Measurements from ENCODE around the gene CLEC4G.

The CLEC4G gene

DNA sequence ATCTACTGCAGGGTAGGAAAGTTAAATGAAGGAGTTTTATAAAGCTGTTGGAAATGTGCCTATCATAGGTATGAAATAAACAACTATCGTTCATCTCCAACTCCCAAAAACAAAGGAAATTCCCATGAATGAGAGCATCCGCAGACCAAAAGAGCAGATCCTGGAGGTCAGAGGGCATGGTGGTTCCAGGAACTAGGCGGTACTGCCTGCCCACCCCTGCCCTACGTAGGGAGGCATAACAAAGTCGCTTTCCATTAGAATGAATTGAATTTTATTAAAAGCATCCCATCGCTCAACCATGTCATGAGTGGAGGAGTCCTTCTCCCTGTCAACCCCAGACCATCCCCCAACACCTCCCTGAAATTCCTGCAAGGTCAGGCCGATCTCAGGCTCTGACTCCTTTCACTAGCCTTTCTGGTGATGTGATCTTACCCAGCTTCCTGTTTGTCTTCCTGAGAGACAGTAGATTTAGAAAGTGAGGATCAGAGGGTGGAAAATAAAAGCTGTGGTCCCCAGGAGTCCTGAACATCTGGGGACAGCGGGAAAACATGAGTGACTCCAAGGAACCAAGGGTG lies 30.9 kb upstream of the CLEC4G start, which contains the start of gene CLEC4M:
Gene CLEC4M (plus strand): TSS at position 525 of the 575 bp plus-strand sequence. CDS start 24 bp downstream, at position 549.
- TF ChIP-seq CTCF (IDR thresholded peaks at IDR 0.05) = no peak
- no peak within 1 kb of the TSS for H3K27ac ChIP-seq
- DNase-seq (ENCODE audit: low spot score) = no peak
- no peak within 1 kb of the TSS for H3K4me3 ChIP-seq

- no peak for TF ChIP-seq CTCF (IDR thresholded peaks at IDR 0.05)
- DNase-seq (ENCODE audit: low spot score) = no peak
- no peak overlapping the region for H3K27ac ChIP-seq
- H3K4me3 ChIP-seq = no peak overlapping the region
Measured at GRCh38 chr19:7759156-7759555, 27.2 kb upstream of the CLEC4G start.

- no peak for DNase-seq (ENCODE audit: low spot score)
- H3K4me3 ChIP-seq = no peak overlapping the region
- no peak for TF ChIP-seq CTCF (IDR thresholded peaks at IDR 0.05)
- H3K27ac ChIP-seq = no peak overlapping the region
Measured at GRCh38 chr19:7757358-7757757, 25.4 kb upstream of the CLEC4G start.

DNA sequence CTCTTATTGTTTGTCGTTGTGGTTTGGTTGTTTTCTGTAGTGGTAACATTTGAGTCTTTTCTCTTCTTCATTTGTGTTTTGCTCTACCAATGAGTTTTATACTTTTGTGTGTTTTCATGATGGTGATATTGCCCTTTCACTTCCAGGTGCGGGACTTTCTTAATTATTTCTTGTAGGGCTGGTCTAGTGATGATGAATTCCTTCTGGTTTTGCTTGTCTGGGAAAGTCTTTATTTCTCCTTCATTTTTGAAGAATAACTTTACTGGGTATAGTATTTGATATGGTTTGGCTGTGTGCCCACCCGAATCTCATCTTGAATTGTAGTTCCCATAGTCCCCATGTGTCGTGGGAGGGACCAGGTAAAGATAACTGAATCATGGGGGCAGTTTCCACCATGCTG lies 24.3 kb upstream of the CLEC4G start:
- Histone ChIP-seq H3K4me3 (no peak overlapping the region), H3K27ac (no peak overlapping the region)
- DNase-seq (ENCODE audit: low spot score) = no peak
- no peak for TF ChIP-seq CTCF (IDR thresholded peaks at IDR 0.05)

GRCh38 chr19:7751157-7751783 lies 19.4 kb upstream of the CLEC4G start:
- no peak overlapping the region for H3K4me3 ChIP-seq
- no peak for TF ChIP-seq CTCF (IDR thresholded peaks at IDR 0.05)
- no peak overlapping the region for H3K27ac ChIP-seq
- no peak for DNase-seq (ENCODE audit: low spot score)

DNA sequence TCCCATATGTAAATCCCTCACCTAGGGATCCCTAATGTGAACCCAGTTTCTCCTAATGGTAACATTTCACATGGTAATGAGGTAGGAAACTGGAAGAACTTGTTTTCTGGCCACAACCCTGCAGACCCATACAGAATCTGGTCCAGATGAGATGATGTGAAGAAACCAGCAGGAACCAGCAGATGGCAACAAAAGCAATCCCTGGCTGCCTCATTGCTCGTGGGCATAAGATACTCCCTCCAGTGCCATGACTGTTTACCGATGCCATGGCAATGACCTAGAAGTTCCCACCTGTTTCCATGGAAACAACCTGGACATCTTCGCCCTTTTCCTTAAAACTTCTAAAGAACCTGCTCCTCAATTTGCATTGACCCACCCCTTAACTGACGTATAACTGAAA lies 16.8 kb upstream of the CLEC4G start:
- Histone ChIP-seq H3K27ac (no peak overlapping the region), H3K4me3 (no peak overlapping the region)
- no peak for DNase-seq (ENCODE audit: low spot score)
- no peak for TF ChIP-seq CTCF (IDR thresholded peaks at IDR 0.05)

GRCh38 chr19:7748171-7748570 lies 16.3 kb upstream of the CLEC4G start:
- no peak overlapping the region for H3K27ac ChIP-seq
- H3K4me3 ChIP-seq = no peak overlapping the region
- TF ChIP-seq CTCF (IDR thresholded peaks at IDR 0.05) = no peak
- DNase-seq (ENCODE audit: low spot score) = no peak

All from coronary artery (tissue), 2 donors.